HepG2 (cell line): ENCODE data around the gene IFITM10. TPM values are rescaled to one million over a fixed set of nuclear protein-coding genes. Genes with fewer than 3 reads are reported as not detected.
A peak's percentile ranks its signal among the peaks of the same experiment; 100 is the strongest.

Experiments used
- DZIP1 ChIP-seq: sonication (generic); formaldehyde crosslinking; IDR thresholded peaks from 2 replicates; pipeline ENCODE4 v1.5.0; 2020; ENCODE audit warnings: mild to moderate bottlenecking, missing genetic modification reagents
- HMG20A ChIP-seq: IDR thresholded peaks from 2 replicates; pipeline ENCODE4 v1.6.1; 2016; ENCODE audit warnings: borderline replicate concordance
- HNRNPUL1 ChIP-seq: fragments of 200-400 bp; formaldehyde crosslinking; IDR thresholded peaks from 2 replicates; pipeline ENCODE4 v1.6.1; 2017; ENCODE audit warnings: low read depth, mild to moderate bottlenecking, low read length, moderate library complexity
- JARID2 ChIP-seq: sonication (generic); formaldehyde crosslinking; IDR thresholded peaks from 2 replicates; pipeline ENCODE4 v1.8.1; 2023; ENCODE audit warnings: missing genetic modification reagents, inconsistent platforms; ENCODE audit not compliant: insufficient replicate concordance
- MEF2D ChIP-seq: sonication (generic); formaldehyde crosslinking; IDR thresholded peaks from 2 replicates; pipeline ENCODE4 v1.5.1; 2020; ENCODE audit warnings: mild to moderate bottlenecking, missing genetic modification reagents
- RXRA ChIP-seq: sonication (generic); formaldehyde crosslinking; IDR thresholded peaks from 2 replicates; pipeline ENCODE4 v1.5.1; 2020; ENCODE audit warnings: missing genetic modification reagents
- ZFAT ChIP-seq: sonication (generic); formaldehyde crosslinking; conservative IDR thresholded peaks from 2 replicates; pipeline ENCODE4 v1.8.1; 2023; ENCODE audit warnings: missing genetic modification reagents, inconsistent platforms
- ZFP36L2 ChIP-seq: sonication (generic); formaldehyde crosslinking; IDR thresholded peaks from 2 replicates; pipeline ENCODE4 v1.4.0; 2020; ENCODE audit warnings: missing genetic modification reagents
- ZNF275 ChIP-seq: sonication (generic); formaldehyde crosslinking; IDR thresholded peaks from 2 replicates; pipeline ENCODE4 v1.8.0; 2022; ENCODE audit warnings: missing genetic modification reagents, mild to moderate bottlenecking, inconsistent platforms, borderline replicate concordance
- ZNF296 ChIP-seq: sonication (generic); formaldehyde crosslinking; conservative IDR thresholded peaks from 2 replicates; pipeline ENCODE4 v1.5.0; 2020; ENCODE audit warnings: mild to moderate bottlenecking, missing genetic modification reagents
- ZNF383 ChIP-seq: sonication (generic); formaldehyde crosslinking; IDR thresholded peaks from 2 replicates; pipeline ENCODE4 v1.4.0; 2020; ENCODE audit warnings: missing genetic modification reagents, mild to moderate bottlenecking, borderline replicate concordance
- ZNF468 ChIP-seq: sonication (generic); formaldehyde crosslinking; IDR thresholded peaks from 2 replicates; pipeline ENCODE4 v1.8.0; 2022; ENCODE audit warnings: mild to moderate bottlenecking, moderate library complexity, missing genetic modification reagents
- ZNF510 ChIP-seq: sonication (generic); formaldehyde crosslinking; IDR thresholded peaks from 2 replicates; pipeline ENCODE4 v1.4.0; 2020; ENCODE audit warnings: low read depth, mild to moderate bottlenecking, missing genetic modification reagents
- polyA plus RNA-seq, 8 experiments: library from polyadenylated mRNA; depleted of rRNA in 3 of 8; stranded (reverse) in 7 of 8; unstranded in 1 of 8; fragments of >200 nt; fragmentation: Illumina TruSeq in 4 of 8; extraction: Trizol in 4 of 8; gene quantifications; 2 replicates each; pipeline versions ENCODE4 v1.2.1 to v1.2.3, GENCODE V29; 2011 to 2016; ENCODE audit warnings: low read depth in 4 of 8, missing spikeins in 1 of 8, mixed read lengths in 1 of 8; ENCODE audit not compliant: insufficient read depth in 1 of 8
- total RNA-seq, 5 experiments: library from RNA; depleted of rRNA; stranded (reverse); fragments of >200 nt; fragmentation: Illumina TruSeq; extraction: Trizol; gene quantifications; 2 replicates each; pipeline ENCODE4 v1.2.3, GENCODE V29; 2016; ENCODE audit warnings: low read depth in 1 of 5
- TF ChIP-seq, protein P1 (sequence below): sonication (generic); formaldehyde crosslinking; IDR thresholded peaks from 2 replicates; pipeline ENCODE4 v1.5.0; 2020; ENCODE audit warnings: mild to moderate bottlenecking, missing genetic modification reagents, borderline replicate concordance
- TF ChIP-seq, protein P2 (sequence below): sonication (generic); formaldehyde crosslinking; IDR thresholded peaks from 2 replicates; pipeline ENCODE4 v1.5.1; 2020; ENCODE audit warnings: missing genetic modification reagents, mild to moderate bottlenecking, borderline replicate concordance
- TF ChIP-seq, protein P3 (sequence below): IDR thresholded peaks from 2 replicates; pipeline ENCODE4 v1.6.1; 2016; ENCODE audit warnings: missing compliant biosample characterization, missing genetic modification reagents, borderline replicate concordance

IFITM10 gene
- total and polyA plus RNA-seq, 2 of the 13 experiments (the other 11 are each of a cell fraction or from before 2014, with no cell fraction given), result 0.09 to 0.13 TPM

GRCh38 chr11:1691878-1692707, 58.3 kb downstream of the IFITM10 start (continued):
- TF ChIP-seq, protein P1, sequence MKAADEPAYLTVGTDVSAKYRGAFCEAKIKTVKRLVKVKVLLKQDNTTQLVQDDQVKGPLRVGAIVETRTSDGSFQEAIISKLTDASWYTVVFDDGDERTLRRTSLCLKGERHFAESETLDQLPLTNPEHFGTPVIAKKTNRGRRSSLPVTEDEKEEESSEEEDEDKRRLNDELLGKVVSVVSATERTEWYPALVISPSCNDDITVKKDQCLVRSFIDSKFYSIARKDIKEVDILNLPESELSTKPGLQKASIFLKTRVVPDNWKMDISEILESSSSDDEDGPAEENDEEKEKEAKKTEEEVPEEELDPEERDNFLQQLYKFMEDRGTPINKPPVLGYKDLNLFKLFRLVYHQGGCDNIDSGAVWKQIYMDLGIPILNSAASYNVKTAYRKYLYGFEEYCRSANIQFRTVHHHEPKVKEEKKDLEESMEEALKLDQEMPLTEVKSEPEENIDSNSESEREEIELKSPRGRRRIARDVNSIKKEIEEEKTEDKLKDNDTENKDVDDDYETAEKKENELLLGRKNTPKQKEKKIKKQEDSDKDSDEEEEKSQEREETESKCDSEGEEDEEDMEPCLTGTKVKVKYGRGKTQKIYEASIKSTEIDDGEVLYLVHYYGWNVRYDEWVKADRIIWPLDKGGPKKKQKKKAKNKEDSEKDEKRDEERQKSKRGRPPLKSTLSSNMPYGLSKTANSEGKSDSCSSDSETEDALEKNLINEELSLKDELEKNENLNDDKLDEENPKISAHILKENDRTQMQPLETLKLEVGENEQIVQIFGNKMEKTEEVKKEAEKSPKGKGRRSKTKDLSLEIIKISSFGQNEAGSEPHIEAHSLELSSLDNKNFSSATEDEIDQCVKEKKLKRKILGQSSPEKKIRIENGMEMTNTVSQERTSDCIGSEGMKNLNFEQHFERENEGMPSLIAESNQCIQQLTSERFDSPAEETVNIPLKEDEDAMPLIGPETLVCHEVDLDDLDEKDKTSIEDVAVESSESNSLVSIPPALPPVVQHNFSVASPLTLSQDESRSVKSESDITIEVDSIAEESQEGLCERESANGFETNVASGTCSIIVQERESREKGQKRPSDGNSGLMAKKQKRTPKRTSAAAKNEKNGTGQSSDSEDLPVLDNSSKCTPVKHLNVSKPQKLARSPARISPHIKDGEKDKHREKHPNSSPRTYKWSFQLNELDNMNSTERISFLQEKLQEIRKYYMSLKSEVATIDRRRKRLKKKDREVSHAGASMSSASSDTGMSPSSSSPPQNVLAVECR, result no peak
- TF ChIP-seq, protein P2, sequence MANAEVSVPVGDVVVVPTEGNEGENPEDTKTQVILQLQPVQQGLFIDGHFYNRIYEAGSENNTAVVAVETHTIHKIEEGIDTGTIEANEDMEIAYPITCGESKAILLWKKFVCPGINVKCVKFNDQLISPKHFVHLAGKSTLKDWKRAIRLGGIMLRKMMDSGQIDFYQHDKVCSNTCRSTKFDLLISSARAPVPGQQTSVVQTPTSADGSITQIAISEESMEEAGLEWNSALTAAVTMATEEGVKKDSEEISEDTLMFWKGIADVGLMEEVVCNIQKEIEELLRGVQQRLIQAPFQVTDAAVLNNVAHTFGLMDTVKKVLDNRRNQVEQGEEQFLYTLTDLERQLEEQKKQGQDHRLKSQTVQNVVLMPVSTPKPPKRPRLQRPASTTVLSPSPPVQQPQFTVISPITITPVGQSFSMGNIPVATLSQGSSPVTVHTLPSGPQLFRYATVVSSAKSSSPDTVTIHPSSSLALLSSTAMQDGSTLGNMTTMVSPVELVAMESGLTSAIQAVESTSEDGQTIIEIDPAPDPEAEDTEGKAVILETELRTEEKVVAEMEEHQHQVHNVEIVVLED (CRISPR knock-in tag), result 0 out of 2 replicates have a peak, but pooled peaks have one; percentile 3
- TF ChIP-seq ZNF510 (CRISPR knock-in tag), result no peak
- TF ChIP-seq DZIP1, result no peak
- TF ChIP-seq, protein P3, sequence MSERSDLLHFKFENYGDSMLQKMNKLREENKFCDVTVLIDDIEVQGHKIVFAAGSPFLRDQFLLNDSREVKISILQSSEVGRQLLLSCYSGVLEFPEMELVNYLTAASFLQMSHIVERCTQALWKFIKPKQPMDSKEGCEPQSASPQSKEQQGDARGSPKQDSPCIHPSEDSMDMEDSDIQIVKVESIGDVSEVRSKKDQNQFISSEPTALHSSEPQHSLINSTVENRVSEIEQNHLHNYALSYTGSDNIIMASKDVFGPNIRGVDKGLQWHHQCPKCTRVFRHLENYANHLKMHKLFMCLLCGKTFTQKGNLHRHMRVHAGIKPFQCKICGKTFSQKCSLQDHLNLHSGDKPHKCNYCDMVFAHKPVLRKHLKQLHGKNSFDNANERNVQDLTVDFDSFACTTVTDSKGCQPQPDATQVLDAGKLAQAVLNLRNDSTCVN (CRISPR knock-in tag), result no peak
- no peak for TF ChIP-seq ZNF468 (CRISPR knock-in tag)
- no peak for TF ChIP-seq ZNF296 (CRISPR knock-in tag)
- no peak for TF ChIP-seq ZFAT
- no peak for TF ChIP-seq RXRA (CRISPR knock-in tag)
- no peak for TF ChIP-seq ZNF383 (CRISPR knock-in tag)
- no peak for TF ChIP-seq ZNF275 (CRISPR knock-in tag)
- no peak for TF ChIP-seq HNRNPUL1
- no peak for TF ChIP-seq HMG20A (CRISPR knock-in tag)
- no peak for TF ChIP-seq ZFP36L2
- no peak for TF ChIP-seq MEF2D (CRISPR knock-in tag)
- TF ChIP-seq JARID2, result no peak
